Uterus (tissue), 4 donors: ENCODE data around the gene S100P. TPM values are rescaled to one million over a fixed set of nuclear protein-coding genes. Genes with fewer than 3 reads are reported as not detected.

Experiments used
- DNase-seq, 2 donors: peaks; one replicate each; pipeline ENCODE4 v3.0.0-alpha.2; 2019 to 2020
- H3K27ac ChIP-seq, 2 donors: fragments of 200-600 bp; sonication (generic); 1 replicate in 1 of 2; 2 replicates in 1 of 2; pipeline ENCODE4 v1.5.1; 2016 to 2018
- H3K27me3 ChIP-seq, 2 donors: fragments of 200-600 bp; sonication (generic); one replicate each; pipeline ENCODE4 v1.5.1; 2018 to 2019; ENCODE audit warnings: control low read depth in 1 of 2
- H3K36me3 ChIP-seq, 2 donors: fragments of 200-600 bp; sonication (generic); one replicate each; pipeline ENCODE4 v1.5.1; 2019; ENCODE audit warnings: control low read depth in 1 of 2
- H3K4me1 ChIP-seq, 2 donors: fragments of 200-600 bp; sonication (generic); one replicate each; pipeline ENCODE4 v1.5.1; 2018 to 2019; ENCODE audit warnings: control low read depth in 1 of 2
- H3K4me3 ChIP-seq, 2 donors: fragments of 200-600 bp; sonication (generic); 1 replicate in 1 of 2; 2 replicates in 1 of 2; pipeline ENCODE4 v1.5.1; 2018 to 2019; ENCODE audit warnings: mild to moderate bottlenecking in 1 of 2
- H3K9me3 ChIP-seq, 2 donors: fragments of 200-600 bp; sonication (generic); one replicate each; pipeline ENCODE4 v1.5.1; 2019; ENCODE audit warnings: control low read depth in 1 of 2
- CTCF ChIP-seq, 4 experiments: fragments of 200-600 bp in 2 of 4; fragments of 450-650 bp in 2 of 4; sonication (generic) in 2 of 4; IDR thresholded peaks; one replicate each; pipeline ENCODE4 v1.5.1; 2016 to 2019; ENCODE audit warnings: antibody characterized with exemption in 4 of 4, mild to moderate bottlenecking in 2 of 4, moderate library complexity in 1 of 4
- POLR2A ChIP-seq, 2 donors: fragments of 450-650 bp; IDR thresholded peaks; one replicate each; pipeline ENCODE4 v1.6.1; 2016; ENCODE audit warnings: antibody characterized with exemption in 2 of 2, mild to moderate bottlenecking in 1 of 2, moderate library complexity in 1 of 2
- intact Hi-C: fragments of 100-400 bp; cut with DNase I; formaldehyde crosslinking; loops from one replicate; pipeline ENCODE4 v1.15.1; 2023; ENCODE audit warnings: low total_unique reads
- total RNA-seq, 4 donors: library from RNA; depleted of rRNA in 3 of 4; stranded (reverse); fragments of >200 nt in 3 of 4; gene quantifications; one replicate each; pipeline versions ENCODE4 v1.1.0 to v1.2.4, GENCODE V29; 2014 to 2023
- donor health status: DM: yes; HTN: yes; CAD: no.

The S100P gene
- total RNA-seq, 4 donors from 2014 or later = 0.26 to 1.3 TPM; not detected in 2

DNA sequence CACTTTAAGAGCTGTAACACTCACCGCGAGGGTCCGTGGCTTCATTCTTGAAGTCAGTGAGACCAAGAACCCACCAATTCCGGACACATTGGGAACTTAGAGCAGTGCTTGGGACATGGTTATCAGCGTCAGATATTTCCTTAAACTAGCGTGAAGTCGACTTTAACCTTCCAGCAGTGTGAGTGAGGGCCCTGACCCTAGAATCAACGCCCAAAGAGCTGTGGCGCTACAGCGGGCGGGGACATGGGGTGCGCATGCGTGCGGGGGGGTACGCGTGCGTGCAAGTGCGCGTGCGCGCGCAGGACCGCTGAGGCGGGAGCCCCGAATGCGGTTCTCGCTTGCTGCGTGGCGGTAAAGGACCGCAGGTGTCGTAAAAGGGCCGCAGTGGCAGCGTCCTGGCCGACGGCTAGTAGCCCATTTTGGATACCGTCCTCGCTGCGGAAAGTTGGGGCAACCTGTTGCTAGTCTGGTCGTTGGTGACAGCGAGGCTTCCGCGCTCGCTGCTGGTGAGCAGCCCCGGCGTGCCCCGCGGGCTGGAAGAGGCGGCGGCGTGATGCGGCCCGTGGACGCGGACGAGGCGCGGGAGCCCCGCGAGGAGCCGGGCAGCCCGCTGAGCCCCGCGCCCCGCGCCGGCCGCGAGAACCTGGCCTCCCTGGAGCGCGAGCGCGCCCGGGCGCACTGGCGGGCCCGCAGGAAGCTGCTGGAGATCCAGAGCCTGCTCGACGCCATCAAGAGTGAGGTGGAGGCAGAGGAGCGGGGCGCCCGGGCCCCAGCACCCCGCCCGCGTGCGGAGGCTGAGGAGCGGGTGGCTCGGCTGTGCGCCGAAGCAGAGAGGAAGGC, 19.8 kb upstream of the S100P start:
- DNase-seq = peak; percentile 95
- H3K27ac ChIP-seq = peak overlapping the region; percentile 85 to 88
- H3K4me1 ChIP-seq = peaks cover 13 to 18% of the 10 kb centered on the region in 2 donors
- intact Hi-C loops = no loop called here
- no peaks in the 10 kb centered on the region for H3K9me3 ChIP-seq
- TF ChIP-seq CTCF (IDR thresholded peaks at IDR 0.05) (peak in 2 of 4 experiments; percentile 1 to 18), POLR2A (IDR thresholded peaks at IDR 0.05) (peak; percentile 63 to 86)
- no peaks in the 10 kb centered on the region for H3K27me3 ChIP-seq
- no peaks in the 10 kb centered on the region for H3K36me3 ChIP-seq
- H3K4me3 ChIP-seq = peak overlapping the region; percentile 46 to 89

DNA sequence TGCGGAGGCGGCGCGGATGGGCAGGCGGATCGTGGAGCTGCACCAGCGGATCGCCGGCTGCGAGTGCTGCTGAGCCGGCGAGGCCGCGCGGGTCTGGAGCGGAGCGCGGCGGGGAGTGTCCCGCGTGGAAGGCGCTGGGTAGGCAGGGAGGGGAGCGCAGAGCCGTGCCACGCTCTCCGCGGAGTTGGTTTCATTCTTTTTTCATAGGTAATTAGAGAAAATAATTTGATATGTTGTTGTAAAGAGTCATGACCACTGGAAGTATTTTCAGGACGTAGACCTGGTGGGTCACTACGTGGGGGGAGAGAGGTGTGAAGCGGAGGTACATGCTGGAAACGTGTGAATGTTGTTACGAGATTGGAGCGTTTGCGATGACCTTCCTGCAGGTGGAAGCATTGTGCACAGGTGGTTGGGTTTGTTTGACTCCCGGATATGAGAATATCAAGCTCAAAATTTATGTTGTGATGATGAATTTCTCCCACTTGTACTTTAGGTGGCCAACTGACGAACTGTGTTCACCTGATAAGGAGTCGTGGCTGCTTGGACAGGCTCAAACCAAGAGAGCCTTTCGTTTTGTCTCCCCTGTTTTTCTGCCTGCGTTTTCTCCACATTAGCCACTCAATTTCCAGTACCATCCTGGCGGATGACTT, 19.1 kb upstream of the S100P start:
- Histone ChIP-seq H3K36me3 (no peaks in the 10 kb centered on the region), H3K4me1 (peaks cover 13 to 18% of the 10 kb centered on the region in 2 donors), H3K27ac (peak overlapping the region; percentile 85 to 88), H3K9me3 (no peaks in the 10 kb centered on the region), H3K4me3 (peak overlapping the region; percentile 46 to 89), H3K27me3 (no peaks in the 10 kb centered on the region)
- intact Hi-C loops = no loop called here
- no peak for TF ChIP-seq POLR2A (IDR thresholded peaks at IDR 0.05)
- TF ChIP-seq CTCF (IDR thresholded peaks at IDR 0.05) = peak in 1 of 4 experiments; percentile 21
- DNase-seq = no peak

GRCh38 chr4:6676722-6677558, 16.7 kb upstream of the S100P start:
- Histone ChIP-seq H3K4me1 (peaks cover 13 to 18% of the 10 kb centered on the region in 2 donors), H3K27me3 (no peaks in the 10 kb centered on the region), H3K4me3 (no peak overlapping the region), H3K9me3 (no peaks in the 10 kb centered on the region), H3K36me3 (no peaks in the 10 kb centered on the region), H3K27ac (no peak overlapping the region)
- intact Hi-C loops = no loop called here
- TF ChIP-seq CTCF (IDR thresholded peaks at IDR 0.05) (no peak), POLR2A (IDR thresholded peaks at IDR 0.05) (no peak)
- no peak for DNase-seq

GRCh38 chr4:6680372-6681034, 13.2 kb upstream of the S100P start:
- H3K27me3 ChIP-seq = no peaks in the 10 kb centered on the region
- intact Hi-C loops = no loop called here
- no peak overlapping the region for H3K4me3 ChIP-seq
- no peak for DNase-seq
- peaks cover 7 to 15% of the 10 kb centered on the region in 2 donors for H3K4me1 ChIP-seq
- no peaks in the 10 kb centered on the region for H3K36me3 ChIP-seq
- no peak overlapping the region for H3K27ac ChIP-seq
- H3K9me3 ChIP-seq = no peaks in the 10 kb centered on the region
- no peak for TF ChIP-seq POLR2A (IDR thresholded peaks at IDR 0.05)
- no peak for TF ChIP-seq CTCF (IDR thresholded peaks at IDR 0.05)
